Motor neuron (in vitro differentiated cells): ENCODE data around the gene ECSIT. TPM values are rescaled to one million over a fixed set of nuclear protein-coding genes. Genes with fewer than 3 reads are reported as not detected.

ENCODE experiments used
- ATAC-seq, 8 experiments: fragments of 200-7000 bp; cut with Tn5 transposase; replicated peaks in 6 of 8; 2 replicates each; pipeline ENCODE4 v1.8.0; 2021; ENCODE audit warnings: mild to moderate bottlenecking in 8 of 8, moderate library complexity in 8 of 8
- H3K27ac ChIP-seq, 2 donors: fragments of 250-450 bp; sonication (Bioruptor Pico); 2 replicates each; pipeline ENCODE4 v1.9.0; 2021; ENCODE audit warnings: antibody characterized with exemption in 2 of 2, mild to moderate bottlenecking in 2 of 2, moderate library complexity in 1 of 2
- H3K4me1 ChIP-seq, 2 donors: fragments of 250-450 bp; sonication (Bioruptor Pico); replicated peaks in 1 of 2; 2 replicates each; pipeline ENCODE4 v1.6.1; 2021; ENCODE audit warnings: antibody characterized with exemption in 2 of 2, mild to moderate bottlenecking in 2 of 2, moderate library complexity in 1 of 2
- H3K4me3 ChIP-seq, 5 donors: fragments of 250-450 bp; sonication (Bioruptor Pico); 2 replicates each; pipeline ENCODE4 v1.9.0; 2021; ENCODE audit warnings: antibody characterized with exemption in 5 of 5, mild to moderate bottlenecking in 5 of 5, moderate library complexity in 4 of 5
- WGBS, 10 experiments: fragments of 450-650 bp; shearing (Covaris generic); methylation state at CpG; one replicate each; pipeline ENCODE4 v1.0.0; 2022; 5-methylcytosine and 5-hydroxymethylcytosine counted together
- in situ Hi-C, 9 experiments: fragments of 400-800 bp; cut with MboI; loops; one replicate each; pipeline ENCODE4 v1.15.0; 2021; ENCODE audit warnings: low sequenced_read_pairs in 9 of 9, low pct_unique_long_range_greater_than_20kb in 2 of 9; ENCODE audit not compliant: unreplicated experiment in 9 of 9
- total RNA-seq, 8 experiments: library from RNA; unstranded; fragments of 300-600 nt; gene quantifications; 2 replicates each; pipeline versions ENCODE4 v1.2.3 to v1.2.4, GENCODE V29; 2022

The ECSIT gene
- total RNA-seq, 8 experiments from 2014 or later: 20.9 to 56.9 (median 47.6) TPM

DNA sequence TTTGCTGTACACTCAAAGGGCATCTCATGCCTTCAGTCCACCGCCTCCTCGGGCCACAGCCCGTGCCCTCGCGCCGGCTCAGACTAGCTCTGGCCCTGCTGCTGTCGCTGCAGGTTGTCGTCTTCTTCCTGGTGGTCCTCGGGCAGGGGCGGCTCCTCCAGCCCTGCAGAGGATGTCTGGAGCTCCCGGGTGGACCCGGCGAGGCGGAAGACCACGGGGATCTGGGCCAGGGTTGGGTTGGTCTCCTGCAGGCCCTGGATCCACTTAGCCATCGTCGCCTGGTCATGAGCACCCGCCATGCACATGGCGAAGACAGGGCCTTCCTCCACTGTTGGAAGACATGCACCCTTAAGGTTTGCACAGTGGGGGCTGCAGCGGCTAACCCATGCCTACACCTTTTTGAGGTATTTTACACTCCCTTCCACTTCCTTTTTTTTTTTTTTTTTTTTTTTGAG is 22.8 kb downstream of the ECSIT start:
- peaks cover 9 to 14% of the 10 kb centered on the region in 2 donors for H3K4me1 ChIP-seq
- H3K27ac ChIP-seq: peak overlapping the region; percentile 95 to 96
- H3K4me3 ChIP-seq: peak overlapping the region; percentile 72 to 87 (median 82)
- 6 to 77% (median 42%) methylated on average over 2 to 7 of the region's 20 CpGs; no CpG with 5 or more reads in 6 of the 10 experiments for WGBS, 10 experiments
- in situ Hi-C loops: no loop called here
- peak; percentile 17 to 49 (median 38) for ATAC-seq

DNA sequence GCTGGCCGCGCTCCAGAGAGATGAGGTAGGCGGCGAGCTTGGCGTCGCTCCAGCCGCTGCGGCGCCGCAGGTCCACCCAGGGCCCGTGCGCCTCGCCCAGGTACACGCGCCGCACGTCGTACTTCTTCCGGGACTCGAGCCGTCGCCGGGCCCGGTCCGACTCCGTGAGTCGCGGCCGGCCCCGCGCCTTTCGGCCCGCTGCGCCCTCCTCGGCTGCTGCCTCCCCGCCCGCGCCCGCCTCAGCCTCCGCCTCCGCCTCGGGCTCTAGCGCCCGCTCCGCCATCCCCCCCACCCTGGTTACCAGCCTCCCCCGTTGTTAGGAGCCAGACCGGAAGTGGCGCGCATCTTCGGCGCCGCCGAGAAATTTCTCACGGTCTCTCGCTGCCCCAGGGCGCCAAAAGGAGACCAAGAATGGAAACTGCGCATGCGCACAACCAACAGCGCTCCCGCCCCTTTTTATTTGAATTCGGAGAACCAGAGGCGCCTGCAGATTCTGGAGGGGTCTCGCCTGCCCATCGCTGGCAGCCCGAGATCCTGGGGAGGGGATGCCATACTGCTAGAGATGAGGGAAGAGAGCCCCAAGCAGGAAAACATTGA is 23.3 kb downstream of the ECSIT start, which contains the start of gene ZNF653:
Gene ZNF653 (minus strand): TSS at position 336 of the 597 bp plus-strand sequence. CDS start 53 bp downstream, at position 283.
- peak within 1 kb of the TSS; percentile 95 to 96 for H3K27ac ChIP-seq
- peak; percentile 62 to 79 (median 72) for ATAC-seq
- in situ Hi-C loops: no loop called here
- H3K4me3 ChIP-seq: peak within 1 kb of the TSS; percentile 72 to 87 (median 82)
- peaks cover 9 to 14% of the 10 kb centered on the region in 2 donors for H3K4me1 ChIP-seq
- whole genome bisulfite sequencing, 10 experiments: 0 to 3% methylated on average over 6 to 10 of the region's 65 CpGs; no CpG with 5 or more reads in 8 of the 10 experiments

DNA sequence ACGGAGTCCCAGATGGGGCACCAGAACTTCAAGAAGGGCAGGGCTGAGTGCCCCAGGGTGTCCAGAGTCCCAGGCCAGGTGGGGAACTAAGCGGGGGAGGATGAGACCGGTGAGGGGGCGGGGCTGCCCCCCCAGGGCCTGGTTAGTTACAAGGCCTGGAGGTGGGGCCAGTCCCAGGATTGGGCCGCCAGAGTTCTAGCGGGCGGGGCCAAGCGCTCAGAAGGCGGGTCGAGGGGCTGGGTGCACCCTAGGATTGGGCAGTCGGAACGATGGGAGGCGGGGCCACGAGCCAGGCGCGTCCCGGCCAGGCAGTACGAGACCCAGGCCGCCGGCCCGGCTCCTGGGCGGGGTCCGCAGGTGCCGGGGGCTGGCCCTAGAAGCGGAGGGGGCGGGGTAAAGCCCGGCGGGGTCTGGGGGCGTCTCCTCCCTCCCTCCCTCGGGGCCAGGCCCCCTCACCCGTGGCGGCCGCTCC is 23.9 kb downstream of the ECSIT start:
- ATAC-seq: peak; percentile 88 to 94 (median 92)
- H3K4me3 ChIP-seq: peak overlapping the region; percentile 72 to 87 (median 82)
- H3K4me1 ChIP-seq: peaks cover 9 to 14% of the 10 kb centered on the region in 2 donors
- WGBS, 10 experiments: no CpG with 5 or more reads among the region's 33 CpGs
- peak overlapping the region; percentile 95 to 96 for H3K27ac ChIP-seq
- in situ Hi-C loops: no loop called here

DNA sequence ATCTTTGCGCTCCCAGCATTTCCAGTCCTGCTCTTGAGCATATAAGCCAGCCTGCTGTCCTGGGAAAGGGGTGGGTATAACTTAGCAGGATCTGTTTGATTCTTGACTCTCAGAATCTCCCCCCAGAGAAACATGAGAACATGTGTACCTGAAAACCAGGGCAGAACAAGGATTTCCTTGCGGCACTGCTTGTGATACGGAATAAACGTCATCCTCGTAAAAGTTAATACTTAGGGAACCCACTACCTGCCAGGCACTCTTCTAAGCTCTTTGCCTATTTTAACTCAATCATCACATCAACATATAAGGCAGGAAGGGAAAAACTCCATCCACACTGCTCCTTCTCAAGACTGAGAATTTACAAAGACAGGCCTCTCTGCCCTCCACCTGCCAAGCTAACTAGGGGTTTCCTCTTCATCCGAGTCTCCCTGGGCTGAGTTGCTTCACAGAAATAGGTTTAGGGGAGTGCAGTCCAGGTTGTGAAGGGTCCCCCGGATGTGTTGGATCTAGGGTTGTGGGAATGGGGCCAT is 24.4 kb downstream of the ECSIT start:
- Histone ChIP-seq H3K27ac (peak overlapping the region in 1 of 2 donors; percentile 17), H3K4me1 (peaks cover 9 to 14% of the 10 kb centered on the region in 2 donors), H3K4me3 (peak overlapping the region; percentile 72 to 87 (median 82))
- no peak for ATAC-seq
- 40 to 100% (median 66%) methylated on average over 1 to 5 of the region's 7 CpGs; no CpG with 5 or more reads in 2 of the 10 experiments for WGBS, 10 experiments
- in situ Hi-C loops: no loop called here

DNA sequence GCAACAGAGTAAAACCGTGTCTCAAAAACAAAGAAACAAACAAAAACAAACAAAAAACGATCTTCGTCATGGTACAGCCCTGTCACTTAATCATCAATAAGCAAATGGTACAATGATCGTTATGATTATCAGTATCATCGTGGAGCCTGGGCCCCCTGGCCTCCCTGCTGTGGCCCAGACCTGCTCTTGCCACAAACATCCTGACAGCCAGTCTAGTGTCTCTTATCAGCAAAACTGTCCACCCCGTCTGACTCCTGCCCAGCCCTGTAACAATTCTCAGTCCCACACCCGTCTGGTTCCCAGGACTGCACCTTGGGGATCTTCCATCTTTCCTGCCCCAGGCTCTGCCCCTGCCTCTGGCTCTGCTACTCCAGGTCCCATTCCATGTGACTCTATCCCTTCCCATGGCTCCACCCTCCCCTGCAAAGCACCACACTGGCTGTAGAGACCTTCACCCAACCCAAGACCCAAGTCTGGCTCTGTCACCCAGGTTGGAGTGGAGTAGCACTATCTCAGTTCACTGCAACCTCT is 29.0 kb downstream of the ECSIT start:
- in situ Hi-C loops: loop anchor here in 3 of 9 experiments (25.0 kb wide), 1 partner anchor 213 kb away; the partner anchor contains the start of gene TSPAN16 (in 3 of the 3)

DNA sequence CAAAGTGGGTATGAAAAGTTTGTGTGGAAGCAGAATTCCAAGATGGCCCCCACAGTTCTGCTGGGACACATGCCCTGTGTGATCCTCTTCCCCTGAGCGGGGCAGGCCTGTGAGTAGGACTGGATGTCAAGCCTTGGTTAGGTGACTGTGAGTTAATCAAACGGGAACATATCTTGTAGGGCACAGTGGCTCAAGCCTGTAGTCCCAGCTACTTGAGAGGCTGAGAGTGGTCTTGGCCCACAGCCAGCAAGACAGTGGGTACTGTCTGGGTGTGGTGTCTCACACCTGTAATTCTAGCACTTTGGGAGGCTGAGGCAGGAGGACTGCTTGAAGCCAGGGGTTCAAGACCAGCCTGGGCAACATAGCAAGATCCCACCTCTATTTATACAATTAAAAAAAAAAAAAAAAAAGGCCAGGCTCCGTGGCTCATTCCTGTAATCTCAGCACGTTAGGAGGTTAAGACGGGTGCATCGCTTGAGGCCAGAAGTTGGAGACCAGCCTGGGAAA is 29.7 kb downstream of the ECSIT start:
- in situ Hi-C loops: loop anchor here in 3 of 9 experiments (25.0 kb wide), 1 partner anchor 212 kb away; the partner anchor contains the start of gene TSPAN16 (in 3 of the 3)
- ATAC-seq: no peak
- Histone ChIP-seq H3K4me1 (peaks cover 0 to under 1% of the 10 kb centered on the region in 2 donors), H3K27ac (no peak overlapping the region), H3K4me3 (no peak overlapping the region)
- WGBS, 10 experiments: 50 to 100% (median 97%) methylated on average over 1 to 5 of the region's 6 CpGs; no CpG with 5 or more reads in 3 of the 10 experiments

More for the DNA sequence above, 29.0 kb downstream of the ECSIT start:
- Histone ChIP-seq H3K4me3 (no peak overlapping the region), H3K27ac (no peak overlapping the region), H3K4me1 (peaks cover 0 to 5% of the 10 kb centered on the region in 2 donors)
- 60 to 100% (median 86%) methylated on average over 1 to 6 of the region's 7 CpGs; no CpG with 5 or more reads in 3 of the 10 experiments for WGBS, 10 experiments
- ATAC-seq: no peak

DNA sequence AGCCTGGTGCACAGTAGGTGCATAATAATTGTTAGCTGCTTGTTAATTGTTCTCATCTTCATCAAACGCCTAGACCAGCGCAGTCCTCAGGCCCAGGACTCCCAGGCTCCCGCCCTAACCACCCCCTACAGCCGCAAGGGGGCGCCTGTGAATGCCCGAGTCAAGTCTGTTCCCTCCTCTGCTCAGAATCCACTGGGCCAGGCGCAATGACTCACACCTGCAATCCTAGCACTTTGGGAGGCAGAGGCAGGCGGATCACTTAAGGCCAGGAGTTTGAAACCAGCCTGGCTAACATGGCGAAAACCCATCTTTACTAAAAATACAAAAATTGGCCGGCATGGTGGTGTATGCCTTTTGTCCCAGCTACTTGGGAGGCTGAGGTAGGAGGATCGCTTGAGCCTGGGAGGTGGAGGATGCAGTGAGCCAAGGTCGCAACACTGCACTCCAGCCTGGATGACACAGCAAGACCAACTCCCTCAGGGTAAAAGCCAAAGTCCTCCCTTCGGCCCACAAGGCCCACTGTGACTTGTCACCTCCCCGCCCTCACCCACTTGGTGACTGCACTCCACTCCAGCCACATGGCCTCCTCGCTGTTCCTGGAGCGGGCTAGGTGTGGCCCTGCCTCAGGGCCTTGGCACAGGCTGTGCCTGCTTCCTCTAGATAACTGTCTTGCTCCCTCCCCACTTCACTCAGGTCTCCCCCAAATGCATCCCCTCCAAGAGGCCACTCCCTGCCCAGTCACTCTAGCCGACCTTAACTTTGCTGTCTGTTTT is 32.4 kb downstream of the ECSIT start:
- in situ Hi-C loops: loop anchor here in 3 of 9 experiments (25.0 kb wide), 1 partner anchor 209 kb away; the partner anchor contains the start of gene TSPAN16 (in 3 of the 3)

DNA sequence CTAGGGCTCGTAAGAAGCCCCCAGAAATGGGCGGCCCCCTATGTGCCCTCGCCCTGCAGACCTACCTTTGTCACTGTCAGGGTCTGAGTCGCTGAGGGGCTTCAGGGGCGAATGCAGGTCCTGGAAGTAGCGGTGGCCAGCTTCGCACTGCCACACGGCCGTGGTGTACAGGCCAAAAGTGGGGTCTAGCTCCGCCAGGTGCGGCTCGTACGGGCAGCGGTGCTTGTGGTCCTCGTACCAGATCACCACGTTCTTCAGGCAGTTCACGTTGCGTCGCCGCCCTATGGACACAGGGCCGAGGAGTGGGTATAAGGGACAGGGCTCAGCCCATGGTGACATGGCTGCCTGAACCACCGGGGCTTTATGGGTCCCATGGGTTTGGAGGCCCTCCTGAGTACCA is 33.0 kb downstream of the ECSIT start:
- in situ Hi-C loops: loop anchor here in 3 of 9 experiments (25.0 kb wide), 1 partner anchor 209 kb away; the partner anchor contains the start of gene TSPAN16 (in 3 of the 3)
- peak in 4 of 8 experiments; percentile 5 to 25 (median 10) for ATAC-seq
- Histone ChIP-seq H3K27ac (no peak overlapping the region), H3K4me3 (no peak overlapping the region), H3K4me1 (no peaks in the 10 kb centered on the region)
- WGBS, 10 experiments: 80 to 100% (median 100%) methylated on average over 1 to 9 of the region's 22 CpGs; no CpG with 5 or more reads in 3 of the 10 experiments

More for the DNA sequence above, 32.4 kb downstream of the ECSIT start:
- WGBS, 10 experiments: 25 to 100% (median 73%) methylated on average over 1 to 7 of the region's 17 CpGs; no CpG with 5 or more reads in 4 of the 10 experiments
- Histone ChIP-seq H3K4me1 (no peaks in the 10 kb centered on the region), H3K27ac (no peak overlapping the region), H3K4me3 (no peak overlapping the region)
- ATAC-seq: peak; percentile 54 to 99 (median 70)

DNA sequence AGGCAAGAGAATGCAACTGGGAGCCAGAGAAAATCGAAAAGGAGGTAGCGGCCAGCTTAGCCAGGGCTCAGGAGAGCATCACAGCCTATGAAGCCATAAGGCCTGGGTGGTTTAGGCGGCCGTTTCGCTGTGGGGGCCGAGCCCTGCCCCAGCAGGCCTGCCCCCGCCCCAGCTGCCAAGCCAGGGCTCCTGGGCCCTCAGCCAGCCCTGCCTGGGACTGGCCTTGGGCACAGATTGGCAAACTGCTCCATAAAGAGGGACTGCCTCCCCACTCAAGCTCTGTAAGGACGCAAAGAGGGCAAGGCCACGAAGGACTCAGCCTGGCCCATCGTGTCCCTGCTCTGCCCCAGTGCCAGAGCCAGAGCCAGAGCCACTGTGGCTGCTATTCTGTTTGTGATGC is 33.5 kb downstream of the ECSIT start:
- 79 to 100% (median 89%) methylated on average over 2 to 7 of the region's 10 CpGs; no CpG with 5 or more reads in 2 of the 10 experiments for WGBS, 10 experiments
- Histone ChIP-seq H3K27ac (no peak overlapping the region), H3K4me3 (no peak overlapping the region), H3K4me1 (no peaks in the 10 kb centered on the region)
- in situ Hi-C loops: loop anchor here in 3 of 9 experiments (25.0 kb wide), 1 partner anchor 208 kb away; the partner anchor contains the start of gene TSPAN16 (in 3 of the 3)
- ATAC-seq: peak in 2 of 8 experiments; percentile 2 to 3

DNA sequence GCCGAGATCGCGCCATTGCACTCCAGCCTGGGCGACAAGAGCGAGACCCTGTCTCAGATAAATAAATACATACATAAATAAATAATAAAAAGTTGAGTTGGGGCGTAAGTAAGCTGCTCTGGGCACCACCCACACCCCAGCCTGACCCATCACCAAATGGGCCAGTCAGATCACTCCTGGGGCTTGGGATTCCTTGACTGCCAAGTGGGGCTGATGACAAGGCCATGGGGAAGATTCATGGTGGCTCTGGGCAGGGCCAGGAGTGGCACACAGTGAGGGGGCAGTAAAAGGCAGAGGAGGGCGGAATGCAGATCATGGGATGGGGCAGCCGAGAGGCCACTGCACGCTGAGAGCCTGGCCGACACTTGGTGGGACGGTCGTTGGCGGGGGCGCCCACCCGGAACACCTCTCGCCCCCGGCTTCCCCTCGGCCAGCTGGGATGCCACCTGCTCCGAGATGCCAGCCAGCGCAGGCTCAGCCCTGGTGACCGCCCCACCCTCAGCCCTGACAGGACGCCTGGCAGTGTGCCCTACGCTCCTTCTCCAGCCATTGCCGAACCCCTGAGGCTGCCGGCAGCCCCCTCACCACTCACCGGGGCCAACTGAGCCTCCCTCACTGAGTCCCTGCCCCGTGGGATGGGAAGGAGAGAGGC is 34.2 kb downstream of the ECSIT start:
- no peak overlapping the region for H3K27ac ChIP-seq
- no peak overlapping the region for H3K4me3 ChIP-seq
- WGBS, 10 experiments: 33 to 100% (median 80%) methylated on average over 1 to 12 of the region's 27 CpGs; no CpG with 5 or more reads in 3 of the 10 experiments
- in situ Hi-C loops: loop anchor here in 3 of 9 experiments (25.0 kb wide), 1 partner anchor 207 kb away; the partner anchor contains the start of gene TSPAN16 (in 3 of the 3)
- no peaks in the 10 kb centered on the region for H3K4me1 ChIP-seq
- peak in 1 of 8 experiments; percentile 11 for ATAC-seq

DNA sequence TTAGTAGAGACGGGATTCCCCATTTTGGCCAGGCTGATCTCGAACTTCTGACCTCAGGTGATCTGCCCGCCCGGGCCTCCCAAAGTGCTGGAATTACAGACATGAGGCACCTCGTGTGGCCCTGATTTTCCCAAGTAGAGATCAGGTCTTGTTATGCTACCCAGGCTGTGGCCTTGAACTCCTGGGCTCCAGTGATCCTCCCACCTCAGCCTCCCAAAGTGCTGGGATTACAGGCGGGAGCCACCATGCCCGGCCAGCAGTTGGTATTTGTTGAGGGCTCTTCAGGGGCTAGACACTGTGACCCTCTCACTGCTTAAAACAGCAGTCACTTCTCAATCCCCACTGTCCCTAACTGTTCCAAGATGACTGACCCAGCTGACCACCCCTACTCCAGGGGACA is 39.6 kb downstream of the ECSIT start:
- no peak for ATAC-seq
- no peak overlapping the region for H3K4me3 ChIP-seq
- no peaks in the 10 kb centered on the region for H3K4me1 ChIP-seq
- in situ Hi-C loops: loop anchor here in 3 of 9 experiments (25.0 kb wide), 1 partner anchor 202 kb away; the partner anchor contains the start of gene TSPAN16 (in 3 of the 3)
- 80 to 100% (median 100%) methylated on average over 1 to 4 of the region's 7 CpGs; no CpG with 5 or more reads in 4 of the 10 experiments for WGBS, 10 experiments
- no peak overlapping the region for H3K27ac ChIP-seq
